GM12874 (cell line): Measurements from ENCODE around the gene IWS1.

Source experiments
- TF ChIP-seq, protein P1 (sequence below): IDR thresholded peaks from 2 replicates; pipeline ENCODE4 v1.5.1; 2011; ENCODE audit warnings: low read depth, mild to moderate bottlenecking, control low read depth, low read length, moderate library complexity; ENCODE audit not compliant: insufficient read depth

Gene IWS1

GRCh38 chr2:127558911-127559310 is 32.6 kb upstream of the IWS1 start:
- TF ChIP-seq, protein P1, sequence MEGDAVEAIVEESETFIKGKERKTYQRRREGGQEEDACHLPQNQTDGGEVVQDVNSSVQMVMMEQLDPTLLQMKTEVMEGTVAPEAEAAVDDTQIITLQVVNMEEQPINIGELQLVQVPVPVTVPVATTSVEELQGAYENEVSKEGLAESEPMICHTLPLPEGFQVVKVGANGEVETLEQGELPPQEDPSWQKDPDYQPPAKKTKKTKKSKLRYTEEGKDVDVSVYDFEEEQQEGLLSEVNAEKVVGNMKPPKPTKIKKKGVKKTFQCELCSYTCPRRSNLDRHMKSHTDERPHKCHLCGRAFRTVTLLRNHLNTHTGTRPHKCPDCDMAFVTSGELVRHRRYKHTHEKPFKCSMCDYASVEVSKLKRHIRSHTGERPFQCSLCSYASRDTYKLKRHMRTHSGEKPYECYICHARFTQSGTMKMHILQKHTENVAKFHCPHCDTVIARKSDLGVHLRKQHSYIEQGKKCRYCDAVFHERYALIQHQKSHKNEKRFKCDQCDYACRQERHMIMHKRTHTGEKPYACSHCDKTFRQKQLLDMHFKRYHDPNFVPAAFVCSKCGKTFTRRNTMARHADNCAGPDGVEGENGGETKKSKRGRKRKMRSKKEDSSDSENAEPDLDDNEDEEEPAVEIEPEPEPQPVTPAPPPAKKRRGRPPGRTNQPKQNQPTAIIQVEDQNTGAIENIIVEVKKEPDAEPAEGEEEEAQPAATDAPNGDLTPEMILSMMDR, result no peak

DNA sequence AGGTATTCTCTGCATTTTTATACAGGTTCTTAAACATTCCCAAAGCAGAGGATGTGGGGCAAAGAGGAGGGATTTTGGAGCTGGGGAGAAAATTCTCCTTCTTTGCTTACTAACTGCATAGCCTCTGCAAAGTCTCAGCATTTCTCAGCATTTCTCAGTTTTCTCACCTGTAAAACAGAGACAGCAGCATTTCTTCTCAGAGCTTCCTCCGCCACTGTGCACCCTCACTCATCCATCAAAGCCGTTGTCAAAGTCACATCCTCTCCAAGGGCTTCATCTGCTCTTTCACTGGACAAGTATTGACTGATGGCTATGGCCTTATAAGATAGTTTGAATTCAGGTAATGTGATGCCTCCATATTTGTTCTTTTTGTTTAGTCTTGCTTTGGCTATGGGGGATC is 26.6 kb upstream of the IWS1 start:
- TF ChIP-seq, protein P1, result no peak

DNA sequence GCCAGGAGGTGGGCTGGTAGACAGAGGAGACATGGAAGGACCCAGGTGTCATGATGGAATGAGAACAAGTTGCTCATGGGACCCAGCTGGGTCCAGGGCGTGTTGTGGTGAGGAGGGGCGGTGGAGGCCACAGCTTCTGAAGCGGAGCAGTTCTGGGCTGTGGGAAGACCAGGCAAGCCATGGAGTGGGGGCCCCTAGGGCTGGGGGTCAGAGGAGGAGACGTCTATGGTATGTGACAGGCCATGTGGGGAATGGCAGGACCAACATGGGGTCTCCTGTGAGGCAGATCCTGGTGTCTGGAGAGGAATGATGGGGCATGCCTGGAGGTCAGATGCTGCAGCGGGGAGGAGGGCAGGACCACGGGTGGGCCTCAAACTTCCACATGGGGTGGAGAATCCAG is 26.0 kb upstream of the IWS1 start:
- TF ChIP-seq, protein P1, result no peak

DNA sequence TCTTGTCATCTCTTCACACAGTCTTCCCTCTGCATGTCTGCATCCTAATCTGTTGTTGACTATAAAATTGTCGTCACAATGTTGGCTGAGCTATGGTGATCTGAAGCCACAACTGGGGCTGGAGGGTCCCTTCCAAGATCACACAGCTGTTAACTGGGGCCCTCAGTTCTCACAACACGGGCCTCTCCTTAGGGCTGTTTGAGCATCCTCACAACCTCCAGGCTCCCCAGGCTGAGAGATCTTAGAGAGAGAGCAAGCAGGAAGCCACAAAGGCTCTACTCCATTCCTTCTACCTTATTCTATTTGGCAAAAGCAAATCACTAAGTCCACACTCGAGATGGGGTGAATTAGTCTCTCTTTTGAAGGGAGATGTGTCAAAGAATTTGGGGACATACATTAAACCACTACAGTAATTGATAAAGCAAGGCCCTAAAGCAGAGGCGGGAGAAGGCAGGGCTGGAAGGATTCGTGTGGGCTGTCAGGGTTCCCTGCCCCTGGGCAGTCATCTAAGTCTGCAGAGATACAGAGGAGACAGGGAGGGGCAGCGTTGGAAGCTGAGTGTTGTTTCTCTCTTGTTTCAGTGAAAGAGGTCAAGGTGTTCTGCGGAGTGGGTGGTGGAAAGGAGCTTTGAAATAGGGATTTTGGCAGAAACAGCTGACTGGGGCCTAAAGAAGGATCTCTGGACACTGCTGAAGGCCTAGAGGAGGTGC is 25.1 kb upstream of the IWS1 start:
- TF ChIP-seq, protein P1, result no peak

DNA sequence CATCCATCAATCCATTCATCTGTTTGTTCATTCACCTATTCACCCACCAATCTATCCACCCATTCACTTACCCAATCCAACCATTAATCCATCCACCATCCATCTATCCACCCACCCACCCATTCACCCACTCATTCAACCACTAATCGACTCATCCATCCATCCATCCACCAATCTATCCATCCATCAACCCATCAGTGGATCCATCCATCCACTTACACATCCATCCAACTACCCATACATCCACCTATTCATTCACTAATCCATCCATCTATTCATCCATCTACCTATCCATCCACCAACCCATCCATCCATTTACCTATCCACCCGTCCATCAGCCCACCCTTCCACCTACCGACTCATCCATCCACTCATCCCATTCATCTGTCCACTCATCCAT is 20.5 kb upstream of the IWS1 start:
- TF ChIP-seq, protein P1, result no peak

- TF ChIP-seq, protein P1, result no peak
Observed at GRCh38 chr2:127545796-127546195, 19.5 kb upstream of the IWS1 start.

DNA sequence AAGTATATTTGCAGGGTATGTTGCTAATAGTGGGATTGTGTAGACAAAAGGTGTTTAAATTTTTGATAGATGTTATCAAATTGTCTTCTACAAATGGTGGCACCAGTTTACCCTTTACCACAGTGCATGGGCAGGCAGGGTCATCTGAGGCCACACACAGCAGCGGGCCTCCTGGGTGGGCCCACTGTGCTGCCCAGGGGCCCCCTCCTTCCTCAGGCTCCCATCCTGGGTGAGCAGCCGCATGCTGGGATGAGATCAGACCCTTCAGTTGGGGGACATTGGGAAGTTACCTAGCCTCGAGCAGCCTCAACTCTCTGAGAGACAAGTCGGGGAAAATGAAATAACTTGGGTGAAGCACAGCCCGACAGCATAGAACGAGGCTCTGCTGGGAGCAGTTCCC is 18.9 kb upstream of the IWS1 start:
- TF ChIP-seq, protein P1, result no peak
